Karpas-422 (cell line): ENCODE data around the gene FGF1. TPM values are rescaled to one million over a fixed set of nuclear protein-coding genes. Genes with fewer than 3 reads are reported as not detected.

Source experiments
- DNase-seq: peaks from one replicate; pipeline ENCODE4 v3.0.0-alpha.2; 2015
- H2AFZ ChIP-seq: fragments of 200-600 bp; sonication (generic); 2 replicates; pipeline ENCODE4 v1.6.1; 2014; ENCODE audit warnings: antibody characterized with exemption, low read length, mixed read lengths
- H3K27ac ChIP-seq: fragments of 200-600 bp; sonication (generic); 2 replicates; pipeline ENCODE4 v1.5.1; 2014; ENCODE audit warnings: mild to moderate bottlenecking, low read length, moderate library complexity
- H3K27me3 ChIP-seq: fragments of 200-600 bp; sonication (generic); 2 replicates; pipeline ENCODE4 v1.6.1; 2014; ENCODE audit warnings: low read length, mixed read lengths
- H3K36me3 ChIP-seq: fragments of 200-600 bp; sonication (generic); 2 replicates; pipeline ENCODE4 v1.6.1; 2014; ENCODE audit warnings: low read length, mixed read lengths; ENCODE audit not compliant: insufficient read depth
- H3K4me1 ChIP-seq: fragments of 200-600 bp; sonication (generic); 2 replicates; pipeline ENCODE4 v1.6.1; 2014; ENCODE audit warnings: mild to moderate bottlenecking, low read length, mixed read lengths
- H3K4me2 ChIP-seq: fragments of 200-600 bp; sonication (generic); 2 replicates; pipeline ENCODE4 v1.6.1; 2014; ENCODE audit warnings: low read length, low read depth, mild to moderate bottlenecking; ENCODE audit not compliant: poor library complexity, severe bottlenecking
- H3K4me3 ChIP-seq: fragments of 200-600 bp; sonication (generic); 2 replicates; pipeline ENCODE4 v1.5.1; 2014; ENCODE audit warnings: mild to moderate bottlenecking, antibody characterized with exemption, low read length, mixed read lengths
- H3K79me2 ChIP-seq: fragments of 200-600 bp; sonication (generic); 2 replicates; pipeline ENCODE4 v1.6.1; 2014; ENCODE audit warnings: mild to moderate bottlenecking, low read length, mixed read lengths
- H3K9ac ChIP-seq: fragments of 200-600 bp; sonication (generic); 2 replicates; pipeline ENCODE4 v1.6.0; 2014; ENCODE audit warnings: low read length
- H3K9me2 ChIP-seq: fragments of 200-600 bp; sonication (generic), shearing (Covaris generic); replicated peaks from 2 replicates; pipeline ENCODE4 v1.6.0; 2014; ENCODE audit warnings: mild to moderate bottlenecking, low read length, moderate library complexity; ENCODE audit not compliant: insufficient read depth
- H3K9me3 ChIP-seq: fragments of 300-700, 200-600 bp; sonication (generic); 2 replicates; pipeline ENCODE4 v1.6.1; 2014; ENCODE audit warnings: low read length, mixed read lengths
- H4K20me1 ChIP-seq: fragments of 200-600 bp; sonication (generic); 2 replicates; pipeline ENCODE4 v1.6.1; 2014; ENCODE audit warnings: mild to moderate bottlenecking, antibody characterized with exemption, low read length, low read depth; ENCODE audit not compliant: insufficient read depth
- total RNA-seq: library from RNA; depleted of rRNA; stranded (reverse); fragments of >200 nt; shearing (Covaris generic); gene quantifications from 2 replicates; pipeline ENCODE4 v1.2.3, GENCODE V29; 2014; ENCODE audit warnings: low replicate concordance

FGF1 gene
- total RNA-seq, 1 experiment from 2014 or later = not detected

GRCh38 chr5:142699184-142699720 is 13.4 kb upstream of the FGF1 start:
- Histone ChIP-seq H3K79me2 (no peaks in the 10 kb centered on the region), H4K20me1 (no peaks in the 10 kb centered on the region)

GRCh38 chr5:142698447-142699183 is 12.7 kb upstream of the FGF1 start:
- DNase-seq = no peak
- Histone ChIP-seq H4K20me1 (no peaks in the 10 kb centered on the region), H3K79me2 (no peaks in the 10 kb centered on the region), H3K9me2 (no peaks in the 10 kb centered on the region), H3K27ac (no peak overlapping the region), H3K9me3 (no peaks in the 10 kb centered on the region), H3K4me1 (no peaks in the 10 kb centered on the region), H3K4me2 (no peak overlapping the region), H3K27me3 (no peaks in the 10 kb centered on the region), H3K9ac (no peak overlapping the region), H3K4me3 (no peak overlapping the region), H2AFZ (no peak overlapping the region), H3K36me3 (no peaks in the 10 kb centered on the region)

More at GRCh38 chr5:142699184-142699720, 13.4 kb upstream of the FGF1 start:
- Histone ChIP-seq H3K4me3 (no peak overlapping the region), H3K9ac (no peak overlapping the region), H3K9me2 (no peaks in the 10 kb centered on the region), H3K9me3 (no peaks in the 10 kb centered on the region), H3K27me3 (no peaks in the 10 kb centered on the region), H3K4me1 (no peaks in the 10 kb centered on the region), H2AFZ (no peak overlapping the region), H3K27ac (no peak overlapping the region), H3K4me2 (no peak overlapping the region), H3K36me3 (no peaks in the 10 kb centered on the region)
- peak; percentile 89 for DNase-seq

GRCh38 chr5:142697356-142698255 is 11.7 kb upstream of the FGF1 start:
- Histone ChIP-seq H3K27me3 (no peaks in the 10 kb centered on the region), H4K20me1 (no peaks in the 10 kb centered on the region)

DNA sequence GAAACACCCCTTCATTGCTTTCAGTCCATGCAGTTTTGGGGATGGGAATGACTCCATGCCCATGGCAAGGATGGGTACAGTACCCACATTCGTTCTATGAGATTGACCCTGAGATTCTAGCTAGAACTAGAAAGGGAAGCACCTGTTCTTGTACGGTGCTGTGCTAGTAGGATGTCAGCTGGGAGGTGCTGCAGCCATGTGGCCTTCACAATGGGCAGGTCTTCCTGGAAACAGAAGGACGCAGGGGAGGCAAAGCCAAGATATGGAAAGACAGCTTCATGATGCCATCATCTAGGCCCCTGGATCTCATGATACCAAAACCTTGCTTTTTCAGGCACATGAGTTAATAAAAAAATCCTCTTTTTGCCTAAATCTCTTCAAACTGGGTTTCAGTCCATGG is 10.5 kb upstream of the FGF1 start:
- H4K20me1 ChIP-seq = no peaks in the 10 kb centered on the region
- H3K79me2 ChIP-seq = no peaks in the 10 kb centered on the region
- no peaks in the 10 kb centered on the region for H3K36me3 ChIP-seq
- H3K27me3 ChIP-seq = no peaks in the 10 kb centered on the region
- H3K4me2 ChIP-seq = no peak overlapping the region
- no peaks in the 10 kb centered on the region for H3K4me1 ChIP-seq
- no peak overlapping the region for H3K9ac ChIP-seq
- no peak for DNase-seq
- H3K9me2 ChIP-seq = no peaks in the 10 kb centered on the region
- no peaks in the 10 kb centered on the region for H3K9me3 ChIP-seq
- no peak overlapping the region for H3K4me3 ChIP-seq
- no peak overlapping the region for H3K27ac ChIP-seq
- no peak overlapping the region for H2AFZ ChIP-seq

More at GRCh38 chr5:142697356-142698255, 11.7 kb upstream of the FGF1 start:
- H3K79me2 ChIP-seq = no peaks in the 10 kb centered on the region
- no peaks in the 10 kb centered on the region for H3K4me1 ChIP-seq
- DNase-seq = no peak
- no peak overlapping the region for H3K4me3 ChIP-seq
- no peaks in the 10 kb centered on the region for H3K9me2 ChIP-seq
- H3K4me2 ChIP-seq = no peak overlapping the region
- H3K27ac ChIP-seq = no peak overlapping the region
- H3K9me3 ChIP-seq = no peaks in the 10 kb centered on the region
- no peak overlapping the region for H2AFZ ChIP-seq
- H3K36me3 ChIP-seq = no peaks in the 10 kb centered on the region
- H3K9ac ChIP-seq = no peak overlapping the region

- H2AFZ ChIP-seq = no peak overlapping the region
- H3K27me3 ChIP-seq = no peaks in the 10 kb centered on the region
- H3K9me2 ChIP-seq = no peaks in the 10 kb centered on the region
- H3K27ac ChIP-seq = no peak overlapping the region
- H3K4me2 ChIP-seq = no peak overlapping the region
- H3K4me1 ChIP-seq = no peaks in the 10 kb centered on the region
- no peak overlapping the region for H3K9ac ChIP-seq
- DNase-seq = no peak
- no peak overlapping the region for H3K4me3 ChIP-seq
- no peaks in the 10 kb centered on the region for H4K20me1 ChIP-seq
- H3K79me2 ChIP-seq = no peaks in the 10 kb centered on the region
- no peaks in the 10 kb centered on the region for H3K9me3 ChIP-seq
- H3K36me3 ChIP-seq = no peaks in the 10 kb centered on the region
These were observed 8.4 kb upstream of the FGF1 start for GRCh38 chr5:142694092-142694856.

GRCh38 chr5:142692321-142692894 is 6.5 kb upstream of the FGF1 start:
- H3K4me2 ChIP-seq = no peak overlapping the region
- H3K9ac ChIP-seq = no peak overlapping the region
- H3K27me3 ChIP-seq = no peaks in the 10 kb centered on the region
- H3K9me2 ChIP-seq = no peaks in the 10 kb centered on the region
- H3K9me3 ChIP-seq = no peaks in the 10 kb centered on the region
- no peak overlapping the region for H3K4me3 ChIP-seq
- no peak overlapping the region for H3K27ac ChIP-seq
- no peaks in the 10 kb centered on the region for H3K4me1 ChIP-seq
- no peaks in the 10 kb centered on the region for H3K79me2 ChIP-seq
- H2AFZ ChIP-seq = no peak overlapping the region
- no peak for DNase-seq
- H4K20me1 ChIP-seq = no peaks in the 10 kb centered on the region
- no peaks in the 10 kb centered on the region for H3K36me3 ChIP-seq

GRCh38 chr5:142690667-142691066 is 4.8 kb upstream of the FGF1 start:
- Histone ChIP-seq H4K20me1 (no peaks in the 10 kb centered on the region), H3K79me2 (no peaks in the 10 kb centered on the region), H3K4me2 (no peak overlapping the region), H3K9me2 (no peaks in the 10 kb centered on the region), H3K4me3 (no peak overlapping the region), H3K9ac (no peak overlapping the region), H3K36me3 (no peaks in the 10 kb centered on the region), H3K4me1 (no peaks in the 10 kb centered on the region), H3K27ac (no peak overlapping the region), H3K27me3 (no peaks in the 10 kb centered on the region), H2AFZ (no peak overlapping the region), H3K9me3 (no peaks in the 10 kb centered on the region)
- DNase-seq = no peak
